ENCODE measurements around the gene GATA6. TPM values are rescaled to one million over a fixed set of nuclear protein-coding genes. Genes with fewer than 3 reads are reported as not detected.

GATA6 gene
- total and polyA plus RNA-seq, 2 of the 13 experiments (the other 11 are each of a cell fraction or from before 2014, with no cell fraction given) = 0.84 to 3.2 TPM

- Histone ChIP-seq H3K27ac (ENCODE audit: extremely low read length, insufficient read depth, low read length) (no peak overlapping the region), H3K4me1 (ENCODE audit: insufficient read depth, low read length) (peaks cover 8% of the 10 kb centered on the region), H4K20me1 (ENCODE audit: insufficient read depth, low read length) (no peaks in the 10 kb centered on the region), H3K9ac (ENCODE audit: insufficient read depth, low read depth, low read length) (no peak overlapping the region), H3K9me3 (ENCODE audit: low read length) (no peaks in the 10 kb centered on the region), H3K27me3 (ENCODE audit: control insufficient read depth in 1 of 2, insufficient read depth in 2 of 2, low read length in 2 of 2) (no peaks in the 10 kb centered on the region), H2AFZ (ENCODE audit: low read length) (no peak overlapping the region), H3K79me2 (ENCODE audit: insufficient read depth, low read length) (peaks cover 3% of the 10 kb centered on the region), H3K4me2 (ENCODE audit: low read depth, low read length) (no peak overlapping the region), H3K4me3 (replicated peaks in 1 of 3; ENCODE audit: insufficient read depth in 1 of 3, low read depth in 2 of 3, low read length in 3 of 3) (no peak overlapping the region), H3K36me3 (replicated peaks in 1 of 2; ENCODE audit: control insufficient read depth in 1 of 2, insufficient read depth in 2 of 2, low read length in 2 of 2) (peaks cover 4 to 12% of the 10 kb centered on the region in 2 experiments; a peak in 2 of 5 replicates)
- in situ Hi-C loops (cut with HindIII; ENCODE audit: extremely low pct_ligation_motif_present, low pct_unique_long_range_greater_than_20kb) = no loop called here
- POLR2A ChIA-PET = no interaction called here
- no peak for DNase-seq (ENCODE audit: low spot score)
- CTCF ChIA-PET (ENCODE audit: low intra/inter-chr PET ratio, low total read pairs) = no interaction called here
- 89% methylated on average over 6 of the region's 6 CpGs for WGBS (ENCODE audit: low lambda C conversion rate)
- no peak for FAIRE-seq
- ATAC-seq = no peak
- TF ChIP-seq RFX3 (CRISPR knock-in tag; IDR thresholded peaks at IDR 0.05) (no peak), REL (CRISPR knock-in tag; conservative IDR thresholded peaks at IDR 0.05) (no peak), MXI1 (IDR thresholded peaks at IDR 0.05; ENCODE audit: borderline replicate concordance, low read depth, low read length) (no peak), E2F5 (CRISPR knock-in tag; conservative IDR thresholded peaks at IDR 0.05) (no peak), ZNF260 (CRISPR knock-in tag; IDR thresholded peaks at IDR 0.05; ENCODE audit: borderline replicate concordance, low read depth) (no peak), SAP130 (CRISPR knock-in tag; IDR thresholded peaks at IDR 0.05; ENCODE audit: low read depth) (no peak), ZNF33A (CRISPR knock-in tag; IDR thresholded peaks at IDR 0.05; ENCODE audit: borderline replicate concordance) (no peak), ZEB1 (IDR thresholded peaks at IDR 0.05; ENCODE audit: insufficient replicate concordance, low read depth) (no peak), NR2F1 (CRISPR knock-in tag; IDR thresholded peaks at IDR 0.05) (no peak)
- TF ChIP-seq, protein P1, sequence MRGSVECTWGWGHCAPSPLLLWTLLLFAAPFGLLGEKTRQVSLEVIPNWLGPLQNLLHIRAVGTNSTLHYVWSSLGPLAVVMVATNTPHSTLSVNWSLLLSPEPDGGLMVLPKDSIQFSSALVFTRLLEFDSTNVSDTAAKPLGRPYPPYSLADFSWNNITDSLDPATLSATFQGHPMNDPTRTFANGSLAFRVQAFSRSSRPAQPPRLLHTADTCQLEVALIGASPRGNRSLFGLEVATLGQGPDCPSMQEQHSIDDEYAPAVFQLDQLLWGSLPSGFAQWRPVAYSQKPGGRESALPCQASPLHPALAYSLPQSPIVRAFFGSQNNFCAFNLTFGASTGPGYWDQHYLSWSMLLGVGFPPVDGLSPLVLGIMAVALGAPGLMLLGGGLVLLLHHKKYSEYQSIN (CRISPR knock-in tag; IDR thresholded peaks at IDR 0.05; ENCODE audit: borderline replicate concordance) = no peak
- intact Hi-C loops (cut with micrococcal nuclease; ENCODE audit: unreplicated experiment) = no loop called here
- BruUV-seq (replicated peaks) = no TSS peak
These were observed 11.3 kb downstream of the GATA6 start for GRCh38 chr18:22180722-22181121.
